G401.6 (cell line): Measurements from ENCODE around the gene CBX2.

Experiments used
- FAIRE-seq: peaks from 2 replicates; lab custom pipeline; 2012; peaks lifted over from hg19 to GRCh38; lab: Jason Lieb, UNC

Gene CBX2

GRCh38 chr17:79801156-79802038 is 23.4 kb downstream of the CBX2 start:
- no peak for FAIRE-seq

- FAIRE-seq: no peak
These were observed 24.2 kb downstream of the CBX2 start for GRCh38 chr17:79802039-79802735.

- no peak for FAIRE-seq
These were observed 24.9 kb downstream of the CBX2 start for GRCh38 chr17:79802736-79803420.

GRCh38 chr17:79803421-79803996 is 25.6 kb downstream of the CBX2 start:
- FAIRE-seq: no peak

GRCh38 chr17:79803997-79804855 is 26.3 kb downstream of the CBX2 start:
- no peak for FAIRE-seq

- FAIRE-seq: no peak
These were observed 27.1 kb downstream of the CBX2 start for GRCh38 chr17:79804856-79805696.

GRCh38 chr17:79806446-79806760 is 28.5 kb downstream of the CBX2 start:
- FAIRE-seq: no peak

- FAIRE-seq: no peak
These were observed 29.1 kb downstream of the CBX2 start for GRCh38 chr17:79806863-79807720.

- FAIRE-seq: peak; percentile 92
These were observed 31.0 kb downstream of the CBX2 start for GRCh38 chr17:79808763-79809529.

GRCh38 chr17:79809530-79810129 is 31.7 kb downstream of the CBX2 start:
- no peak for FAIRE-seq

GRCh38 chr17:79810130-79811010 is 32.4 kb downstream of the CBX2 start:
- no peak for FAIRE-seq

GRCh38 chr17:79811011-79811867 is 33.3 kb downstream of the CBX2 start:
- FAIRE-seq: no peak

- no peak for FAIRE-seq
These were observed 34.0 kb downstream of the CBX2 start for GRCh38 chr17:79811868-79812352.

GRCh38 chr17:79812353-79813258 is 34.7 kb downstream of the CBX2 start:
- no peak for FAIRE-seq
